Right lobe of liver (tissue), 6 donors: ENCODE data around the gene HDAC7. TPM values are rescaled to one million over a fixed set of nuclear protein-coding genes. Genes with fewer than 3 reads are reported as not detected.
A peak's percentile ranks its signal among the peaks of the same experiment; 100 is the strongest.

Experiments
- ATAC-seq, 4 donors: fragments of 200-7000 bp; cut with Tn5 transposase; one replicate each; pipeline ENCODE4 v1.9.1; 2020; ENCODE audit warnings: mild to moderate bottlenecking in 4 of 4, moderate library complexity in 4 of 4
- DNase-seq, 3 donors: peaks; one replicate each; pipeline ENCODE4 v3.0.0-alpha.2; 2020
- H3K27ac ChIP-seq, 3 donors: fragments of 200-600 bp; one replicate each; pipeline ENCODE4 v1.8.0; 2022
- H3K27me3 ChIP-seq, 2 donors: fragments of 200-600 bp; one replicate each; pipeline ENCODE4 v1.8.0; 2022
- H3K36me3 ChIP-seq, 4 donors: fragments of 200-600 bp; sonication (generic) in 1 of 4; one replicate each; pipeline versions ENCODE4 v1.5.1 to v1.8.0; 2017 to 2022; ENCODE audit warnings: control low read depth in 1 of 4
- H3K4me1 ChIP-seq, 4 donors: fragments of 200-600 bp; sonication (generic) in 1 of 4; one replicate each; pipeline versions ENCODE4 v1.5.1 to v1.8.0; 2017 to 2022; ENCODE audit warnings: control low read depth in 1 of 4
- H3K4me3 ChIP-seq, 3 donors: fragments of 200-600 bp; one replicate each; pipeline ENCODE4 v1.8.0; 2022
- H3K9me3 ChIP-seq, 4 donors: fragments of 200-600 bp; sonication (generic) in 1 of 4; one replicate each; pipeline versions ENCODE4 v1.5.1 to v1.8.0; 2017 to 2022; ENCODE audit warnings: control low read depth in 1 of 4
- POLR2A ChIP-seq: fragments of 450-650 bp; IDR thresholded peaks from one replicate; pipeline ENCODE4 v1.6.1; 2017; ENCODE audit warnings: antibody characterized with exemption, mild to moderate bottlenecking
- WGBS: methylation state at CpG from one replicate; pipeline ENCODE4 v1.1.6; 2018; ENCODE audit warnings: low coverage, low lambda C conversion rate; ENCODE audit not compliant: insufficient coverage; ENCODE audit errors: missing lambda C conversion rate; 5-methylcytosine and 5-hydroxymethylcytosine counted together
- intact Hi-C, 2 donors: fragments of 100-400 bp; cut with DNase I; formaldehyde crosslinking; loops; one replicate each; pipeline versions ENCODE4 v1.11.2 to v1.14.1; 2022
- long read RNA-seq: library from polyadenylated mRNA; unstranded; transcript quantifications from one replicate; pipeline ENCODE4 v2.0.0, GENCODE V29; 2019
- total RNA-seq, 6 experiments: library from RNA; depleted of rRNA in 2 of 6; stranded (reverse); fragments of >200 nt in 2 of 6; fragmentation: NEBNext Ultra II Directional in 3 of 6; extraction: Animal tissue kit (Norgen Biotek cat#: 25700) in 3 of 6; gene quantifications; one replicate each; pipeline versions ENCODE4 v1.1.0 to v1.2.4, GENCODE V29; 2016 to 2023
- TF ChIP-seq, protein P1 (sequence below), 4 donors: fragments of 200-600 bp in 3 of 4; fragments of 450-650 bp in 1 of 4; IDR thresholded peaks; one replicate each; pipeline versions ENCODE4 v1.5.1 to v1.8.0; 2016 to 2022; ENCODE audit warnings: antibody characterized with exemption in 4 of 4, mild to moderate bottlenecking in 2 of 4
- donor health status: DM: no; HTN: yes; CAD: no.
- donor health status: DM: no; HTN: no; CAD: no.
- donor health status: DM: no; HTN: no; CAD: no.
- donor health status: DM: no; HTN: yes; CAD: no.
- donor health status: DM: no; HTN: yes; CAD: no.

The HDAC7 gene
- total RNA-seq = 10 to 100 TPM in 2 of 6 experiments, 1 to 10 TPM in 4; 6.6 to 18.8 (median 8.4) TPM
- long read RNA-seq = 0 reads

DNA sequence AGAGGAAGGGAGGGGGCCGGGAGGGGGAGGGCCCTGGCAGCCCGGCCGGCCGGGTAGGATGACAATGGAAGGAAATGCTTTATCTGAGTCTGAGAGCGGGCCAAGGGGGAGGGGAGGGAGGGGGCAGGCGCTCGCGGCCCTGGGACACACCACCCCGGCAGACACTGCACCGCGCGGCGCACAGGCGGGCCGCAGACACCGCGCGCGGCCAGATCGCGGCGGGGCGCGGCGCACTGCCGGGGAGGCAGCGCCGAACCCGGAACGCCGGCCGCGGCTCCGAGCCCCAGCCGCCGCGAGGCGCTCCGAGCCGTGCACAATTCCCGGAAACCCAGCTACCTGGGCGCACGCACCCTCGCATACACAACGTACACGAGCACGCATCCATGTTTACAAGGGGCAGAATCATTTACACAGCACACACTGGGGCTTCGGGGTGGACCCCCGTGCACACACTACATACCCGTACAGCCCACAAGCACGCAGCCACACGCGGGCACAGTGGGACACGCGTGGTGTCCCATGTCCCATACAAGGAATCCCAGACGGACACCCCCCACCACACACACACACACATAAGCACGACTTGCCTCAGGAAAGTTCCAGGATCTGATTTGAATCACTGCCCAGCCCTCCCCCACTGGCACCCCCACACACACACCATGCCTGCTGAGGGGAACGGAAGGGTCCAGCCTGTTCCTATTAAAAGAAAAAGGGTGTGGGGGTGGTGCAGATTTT, at the start of gene HDAC7:
Gene HDAC7, minus strand, starts transcription at position 8 of the 735 bp plus-strand sequence. CDS start 118 bp downstream, outside the sequence.
- Histone ChIP-seq H3K27ac (peak within 1 kb of the TSS; percentile 72 to 85 (median 76)), H3K4me3 (peak within 1 kb of the TSS; percentile 49 to 63 (median 59)), H3K36me3 (no peaks in the 10 kb centered on the region), H3K27me3 (no peaks in the 10 kb centered on the region), H3K9me3 (no peaks in the 10 kb centered on the region), H3K4me1 (peaks cover 0 to 3% (median 0%) of the 10 kb centered on the region in 4 donors)
- TF ChIP-seq, protein P1, sequence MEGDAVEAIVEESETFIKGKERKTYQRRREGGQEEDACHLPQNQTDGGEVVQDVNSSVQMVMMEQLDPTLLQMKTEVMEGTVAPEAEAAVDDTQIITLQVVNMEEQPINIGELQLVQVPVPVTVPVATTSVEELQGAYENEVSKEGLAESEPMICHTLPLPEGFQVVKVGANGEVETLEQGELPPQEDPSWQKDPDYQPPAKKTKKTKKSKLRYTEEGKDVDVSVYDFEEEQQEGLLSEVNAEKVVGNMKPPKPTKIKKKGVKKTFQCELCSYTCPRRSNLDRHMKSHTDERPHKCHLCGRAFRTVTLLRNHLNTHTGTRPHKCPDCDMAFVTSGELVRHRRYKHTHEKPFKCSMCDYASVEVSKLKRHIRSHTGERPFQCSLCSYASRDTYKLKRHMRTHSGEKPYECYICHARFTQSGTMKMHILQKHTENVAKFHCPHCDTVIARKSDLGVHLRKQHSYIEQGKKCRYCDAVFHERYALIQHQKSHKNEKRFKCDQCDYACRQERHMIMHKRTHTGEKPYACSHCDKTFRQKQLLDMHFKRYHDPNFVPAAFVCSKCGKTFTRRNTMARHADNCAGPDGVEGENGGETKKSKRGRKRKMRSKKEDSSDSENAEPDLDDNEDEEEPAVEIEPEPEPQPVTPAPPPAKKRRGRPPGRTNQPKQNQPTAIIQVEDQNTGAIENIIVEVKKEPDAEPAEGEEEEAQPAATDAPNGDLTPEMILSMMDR (IDR thresholded peaks at IDR 0.05) = no peak
- peak; percentile 77 for TF ChIP-seq POLR2A
- intact Hi-C loops = no loop called here
- peak; percentile 66 to 69 (median 67) for ATAC-seq
- peak; percentile 77 to 86 (median 81) for DNase-seq
- WGBS = 0% methylated on average over 15 of the region's 58 CpGs

DNA sequence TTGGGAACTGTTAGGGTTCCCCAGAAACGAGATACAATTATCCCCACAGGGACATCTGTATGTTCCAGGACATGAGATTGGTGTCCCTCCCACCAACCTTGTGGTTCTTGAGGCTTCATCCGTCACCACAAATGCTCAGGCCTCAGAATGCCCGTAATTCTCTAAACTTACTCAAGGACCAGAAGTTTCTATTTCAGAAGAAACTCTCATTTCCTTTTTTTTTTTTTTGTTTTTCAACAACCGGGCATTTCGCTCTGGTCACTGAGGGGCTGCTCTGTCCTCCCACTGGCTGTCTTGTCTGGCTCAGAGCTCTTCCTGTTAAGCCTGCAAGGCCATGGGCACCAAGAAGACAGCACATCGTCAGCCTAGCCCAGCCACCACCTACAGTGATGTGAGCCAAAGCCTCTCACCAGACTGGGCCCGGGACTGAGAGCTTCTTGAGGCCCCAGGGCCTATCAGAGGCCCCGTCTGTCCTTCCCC, 48.9 kb upstream of the HDAC7 start:
- intact Hi-C loops = no loop called here
- H3K4me1 ChIP-seq = peaks cover 0 to 13% (median 4%) of the 10 kb centered on the region in 4 donors
- DNase-seq = no peak
- H3K27me3 ChIP-seq = no peaks in the 10 kb centered on the region
- no peaks in the 10 kb centered on the region for H3K36me3 ChIP-seq
- TF ChIP-seq, protein P1 (IDR thresholded peaks at IDR 0.05) = no peak
- no peak for TF ChIP-seq POLR2A
- H3K4me3 ChIP-seq = no peak overlapping the region
- peak in 1 of 4 donors; percentile 5 for ATAC-seq
- H3K9me3 ChIP-seq = no peaks in the 10 kb centered on the region
- 60% methylated on average over 5 of the region's 8 CpGs for WGBS
- no peak overlapping the region for H3K27ac ChIP-seq

DNA sequence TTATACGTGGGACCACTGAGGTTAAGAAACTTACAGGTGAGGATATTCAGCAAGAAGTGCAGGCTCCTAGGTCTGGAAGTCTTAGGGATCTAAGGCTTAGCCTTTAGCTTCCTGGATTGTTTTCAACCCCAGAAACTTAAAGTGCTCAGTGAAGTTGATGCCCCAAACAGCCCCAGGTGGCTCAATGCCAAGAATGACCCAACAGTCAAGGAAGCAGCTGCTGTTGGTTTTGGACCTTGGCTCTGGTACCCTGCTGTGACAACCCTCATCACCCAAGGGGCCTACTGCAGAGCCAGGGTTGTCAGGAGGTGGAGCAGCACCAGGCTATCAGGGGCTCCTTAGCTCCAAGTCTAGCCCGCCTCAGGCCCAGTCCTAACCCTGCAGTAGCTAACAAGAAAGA, 48.3 kb upstream of the HDAC7 start:
- intact Hi-C loops = no loop called here
- no peak for ATAC-seq
- H3K9me3 ChIP-seq = no peaks in the 10 kb centered on the region

GRCh38 chr12:47867495-47867941, 47.8 kb upstream of the HDAC7 start:
- TF ChIP-seq, protein P1 (IDR thresholded peaks at IDR 0.05) = no peak
- TF ChIP-seq POLR2A = no peak
- Histone ChIP-seq H3K9me3 (no peaks in the 10 kb centered on the region), H3K4me1 (peaks cover 0 to 13% (median 4%) of the 10 kb centered on the region in 4 donors), H3K27me3 (no peaks in the 10 kb centered on the region), H3K27ac (no peak overlapping the region), H3K36me3 (no peaks in the 10 kb centered on the region), H3K4me3 (no peak overlapping the region)
- WGBS = 54% methylated on average over 2 of the region's 4 CpGs
- ATAC-seq (no peak), DNase-seq (no peak)
- intact Hi-C loops = no loop called here

More for the DNA sequence above, 48.3 kb upstream of the HDAC7 start:
- Histone ChIP-seq H3K4me1 (peaks cover 0 to 13% (median 4%) of the 10 kb centered on the region in 4 donors), H3K4me3 (no peak overlapping the region), H3K27ac (no peak overlapping the region), H3K36me3 (no peaks in the 10 kb centered on the region), H3K27me3 (no peaks in the 10 kb centered on the region)
- DNase-seq = no peak
- no peak for TF ChIP-seq POLR2A
- TF ChIP-seq, protein P1 (IDR thresholded peaks at IDR 0.05) = no peak
- WGBS = 60% methylated on average over 1 of the region's 2 CpGs
